ENCODE results near the gene SPOP. TPM values are rescaled to one million over a fixed set of nuclear protein-coding genes. Genes with fewer than 3 reads are reported as not detected.
A peak's percentile ranks its signal among the peaks of the same experiment; 100 is the strongest.
"Not testable (repeated sequence)": the region's sequence is repeated elsewhere in the genome, so short reads cannot be mapped to it uniquely, and the experiment has no call there.

The SPOP gene
- total RNA-seq, 1 donor from 2014 or later = 129 TPM

DNA sequence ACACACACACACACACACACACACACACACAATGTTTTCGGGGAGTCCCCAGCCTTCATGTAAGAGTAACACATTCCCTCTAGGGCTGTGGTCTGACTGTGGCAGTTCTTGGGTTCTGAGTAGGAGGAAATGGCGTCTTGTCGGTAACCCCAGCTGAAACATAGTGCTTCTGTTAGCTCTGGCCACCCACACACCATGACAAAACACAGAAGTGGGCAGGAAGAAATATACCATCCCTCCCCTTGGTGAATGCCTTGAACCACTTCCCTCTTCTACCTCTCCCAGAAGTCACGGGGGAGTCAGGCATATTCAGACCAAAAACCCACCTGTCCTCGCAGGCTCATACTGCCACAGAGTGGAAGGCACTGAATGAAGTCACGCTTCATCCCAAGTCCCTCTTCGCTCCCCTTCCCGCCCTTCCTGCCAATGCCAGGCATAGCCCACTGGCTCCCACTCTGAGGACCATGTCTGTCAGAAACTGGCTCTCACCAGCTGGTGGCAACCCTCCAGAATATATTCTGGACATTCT is 18.4 kb upstream of the SPOP start:
- DNase-seq (ENCODE audit: low spot score) = no peak

DNA sequence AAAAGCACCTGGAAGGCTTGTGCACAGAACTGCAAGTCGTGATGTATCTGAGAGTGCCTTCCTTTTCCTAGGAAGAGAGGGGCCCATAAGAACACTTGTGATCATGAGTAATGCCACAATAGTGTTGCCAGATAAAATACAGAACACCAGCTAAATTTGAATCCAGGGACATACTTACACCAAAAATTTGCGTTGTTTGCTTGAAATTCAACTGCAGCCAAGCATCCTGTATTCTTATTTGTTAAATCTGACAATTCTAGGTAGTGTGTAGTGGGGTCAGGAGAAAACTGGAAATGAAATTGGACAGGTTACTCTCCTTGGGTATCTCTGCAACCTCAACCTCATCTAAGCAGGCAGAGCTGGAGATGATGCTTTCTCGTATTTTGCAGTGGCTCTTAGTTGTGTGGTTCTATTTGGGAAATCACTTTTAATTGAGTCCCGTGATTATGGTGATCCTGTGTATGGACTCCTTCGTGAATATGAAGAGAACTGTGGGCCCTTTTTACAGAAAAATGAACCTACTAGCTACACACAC is 17.9 kb upstream of the SPOP start:
- DNase-seq (ENCODE audit: low spot score) = no peak

GRCh38 chr17:49694847-49695697 is 17.2 kb upstream of the SPOP start:
- peak; percentile 29 for DNase-seq (ENCODE audit: low spot score)

DNA sequence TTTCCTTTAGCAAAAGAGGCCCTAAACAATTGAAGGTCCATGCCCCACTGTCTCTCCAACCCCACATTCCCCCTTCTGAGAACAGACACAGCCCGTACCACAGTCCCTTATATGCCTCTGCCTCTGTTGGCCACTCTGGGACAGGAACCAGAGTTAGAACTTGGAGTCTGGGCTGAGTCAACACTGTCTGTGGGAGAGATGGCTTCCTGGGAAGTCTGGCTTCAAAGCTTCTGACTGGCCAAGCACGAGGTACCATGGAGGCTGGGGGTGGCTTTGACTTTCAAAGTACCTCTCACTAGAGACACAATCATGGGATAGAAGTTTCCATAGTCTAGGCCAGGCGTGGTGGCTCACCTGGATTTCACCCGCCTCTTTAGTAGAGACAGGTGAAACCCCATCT is 14.9 kb upstream of the SPOP start:
- no peak for DNase-seq (ENCODE audit: low spot score)

DNA sequence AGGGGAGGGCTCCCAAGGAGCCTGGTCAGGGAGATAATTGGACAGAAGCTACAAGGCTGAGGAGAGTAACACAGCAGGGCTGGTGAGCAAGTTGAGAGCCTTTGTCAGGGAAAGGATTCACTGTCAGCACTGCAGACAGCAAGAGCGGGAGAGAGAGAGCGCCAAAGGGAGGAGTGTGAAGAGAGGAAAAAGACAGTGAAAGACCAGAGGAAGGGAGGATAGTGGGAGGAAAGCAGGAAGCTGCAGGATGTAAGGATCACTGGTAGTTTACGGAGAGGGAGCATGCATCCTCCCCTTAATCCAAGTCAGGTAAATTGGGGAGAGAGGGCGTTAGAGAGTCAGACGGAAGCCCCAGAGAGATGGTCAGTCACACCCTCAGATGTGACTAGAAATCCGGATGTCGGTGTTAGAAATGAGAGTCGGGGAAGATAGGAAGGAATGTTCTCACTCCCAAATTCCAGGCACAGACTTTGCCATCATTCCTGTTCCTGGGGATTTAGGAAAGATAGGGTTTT is 13.8 kb upstream of the SPOP start:
- peak; percentile 62 for DNase-seq (ENCODE audit: low spot score)

- DNase-seq (ENCODE audit: low spot score) = peak; percentile 96
Measured at GRCh38 chr17:49691086-49691676, 13.3 kb upstream of the SPOP start.

DNA sequence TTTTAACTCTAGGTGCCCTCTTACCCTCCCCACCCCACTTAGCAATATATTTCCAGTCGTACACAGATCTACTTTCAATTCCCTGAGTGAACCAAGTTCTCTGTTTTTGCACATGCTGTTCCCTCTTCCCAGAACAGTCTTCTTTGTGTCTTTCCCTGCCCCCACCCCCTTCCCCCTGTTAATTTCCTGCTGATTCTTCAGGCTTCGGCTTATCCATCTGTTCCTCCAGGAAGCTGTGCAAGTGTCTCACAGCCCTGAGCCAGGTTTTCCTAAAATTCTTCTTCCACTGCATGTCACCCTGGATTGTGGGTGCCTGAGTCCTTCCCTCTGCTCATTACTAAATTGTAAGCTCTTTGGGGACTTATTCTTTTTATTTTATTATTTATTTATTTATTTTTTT is 12.4 kb upstream of the SPOP start:
- DNase-seq (ENCODE audit: low spot score) = no peak

DNA sequence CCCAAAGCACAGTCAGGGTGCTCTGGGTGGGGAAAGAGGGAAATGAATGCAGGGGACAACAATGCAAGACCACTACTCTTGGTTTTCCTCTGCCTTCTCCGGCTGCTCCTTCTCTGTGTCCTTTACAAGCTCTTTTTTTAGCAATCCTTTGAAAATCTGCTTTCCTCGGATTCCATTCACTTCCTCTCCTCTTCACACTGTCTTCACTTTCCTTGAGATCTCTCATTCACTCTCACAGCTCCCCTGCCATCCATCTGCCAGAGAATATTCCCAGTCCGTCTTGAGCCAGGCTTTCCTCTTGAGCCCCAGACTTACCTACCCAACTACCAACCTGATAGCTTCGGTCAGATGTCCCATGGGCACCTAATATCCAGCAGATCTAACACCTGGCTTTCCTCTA is 11.0 kb upstream of the SPOP start:
- no peak for DNase-seq (ENCODE audit: low spot score)

DNA sequence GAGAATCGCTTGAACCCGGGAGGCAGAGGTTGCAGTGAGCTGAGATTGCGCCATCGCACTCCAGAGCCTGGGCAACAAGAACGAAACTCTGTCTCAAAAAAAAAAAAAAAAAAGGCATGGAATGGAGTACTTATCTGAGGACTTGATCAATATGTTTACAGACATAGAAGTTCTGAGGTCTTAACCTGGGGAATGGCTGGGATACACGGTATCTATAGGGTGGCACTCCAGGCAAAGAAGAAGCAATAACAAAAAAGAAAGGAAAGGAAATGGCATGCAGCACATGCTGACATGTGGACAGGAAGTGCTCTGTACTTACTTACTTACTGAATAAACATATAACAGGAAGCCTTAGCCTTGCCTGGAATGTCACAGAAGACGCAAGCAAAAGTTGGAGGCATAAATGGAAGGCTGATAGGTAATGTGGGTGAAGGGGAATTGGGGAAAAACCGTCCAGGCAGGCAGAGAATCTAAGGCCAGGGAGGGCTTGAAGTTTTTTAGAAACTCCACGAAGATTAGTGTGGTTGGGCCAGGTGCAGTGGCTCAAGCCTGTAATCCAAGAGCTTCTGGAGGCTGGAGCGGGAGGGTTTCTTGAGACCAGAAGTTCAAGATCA is 10.1 kb upstream of the SPOP start:
- peak; percentile 51 for DNase-seq (ENCODE audit: low spot score)

DNA sequence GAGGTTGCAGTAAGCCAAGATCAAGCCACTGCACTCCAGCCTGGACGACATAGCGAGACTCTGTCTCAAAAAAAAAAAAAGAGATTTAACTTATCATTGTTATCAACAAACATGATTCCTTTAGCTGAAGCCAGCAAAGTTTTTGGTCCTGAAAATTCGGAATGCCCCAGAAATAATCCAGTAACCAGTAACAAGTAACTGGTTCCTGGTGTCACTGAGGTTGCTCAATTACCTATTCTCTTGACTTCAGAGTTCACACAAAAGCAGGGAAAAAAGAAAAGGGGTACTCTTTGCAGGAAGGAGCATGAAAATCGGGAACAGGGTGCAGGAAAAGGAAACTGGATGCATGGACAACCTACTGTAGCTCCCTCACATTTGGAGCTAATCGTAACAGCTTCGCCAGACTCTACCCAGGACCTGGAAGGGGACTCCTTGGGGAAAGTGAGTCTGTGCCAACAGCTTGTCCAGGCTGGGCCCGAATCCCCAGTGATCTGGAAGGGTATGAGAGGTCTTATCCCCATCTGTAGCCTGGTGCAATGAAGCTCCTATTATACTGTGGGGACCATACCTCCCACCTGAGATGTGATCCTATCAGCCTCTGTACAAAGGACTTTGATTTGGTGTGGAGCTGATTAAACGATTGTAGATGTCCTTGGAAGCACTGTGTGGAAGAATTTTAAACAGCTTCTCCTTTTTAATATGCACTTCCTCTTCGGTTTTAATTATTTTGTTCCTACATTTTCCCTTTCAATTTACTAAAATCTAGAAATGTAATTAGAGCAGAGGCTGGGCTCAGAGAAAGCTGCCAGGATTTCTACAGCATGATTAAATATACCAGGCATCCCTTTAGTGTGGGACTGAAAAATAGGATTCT is 3.4 kb upstream of the SPOP start:
- DNase-seq (ENCODE audit: low spot score) = no peak

DNA sequence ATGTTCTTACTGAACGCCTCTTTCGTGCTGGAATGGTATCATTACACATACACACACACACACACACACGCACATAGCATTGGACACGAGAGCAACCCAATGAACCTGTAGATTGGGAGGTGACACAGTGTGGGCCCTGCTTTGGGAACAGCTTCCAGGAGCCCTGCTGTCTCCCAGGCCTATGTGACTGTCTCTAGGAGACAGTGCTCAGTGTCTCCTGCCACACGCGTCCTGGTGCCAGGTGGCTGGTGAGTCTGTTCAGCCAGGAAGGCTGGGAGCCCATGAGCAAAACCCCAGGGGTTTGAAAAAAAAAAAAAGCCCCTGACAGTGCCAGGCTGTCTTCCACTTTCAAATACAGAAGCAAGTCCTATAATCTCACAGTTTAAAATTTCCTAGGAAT is 2.4 kb upstream of the SPOP start:
- DNase-seq (ENCODE audit: low spot score) = no peak

- DNase-seq (ENCODE audit: low spot score) = peak; percentile 98
Measured at GRCh38 chr17:49677134-49677932, 564 bp downstream of the SPOP start.

DNA sequence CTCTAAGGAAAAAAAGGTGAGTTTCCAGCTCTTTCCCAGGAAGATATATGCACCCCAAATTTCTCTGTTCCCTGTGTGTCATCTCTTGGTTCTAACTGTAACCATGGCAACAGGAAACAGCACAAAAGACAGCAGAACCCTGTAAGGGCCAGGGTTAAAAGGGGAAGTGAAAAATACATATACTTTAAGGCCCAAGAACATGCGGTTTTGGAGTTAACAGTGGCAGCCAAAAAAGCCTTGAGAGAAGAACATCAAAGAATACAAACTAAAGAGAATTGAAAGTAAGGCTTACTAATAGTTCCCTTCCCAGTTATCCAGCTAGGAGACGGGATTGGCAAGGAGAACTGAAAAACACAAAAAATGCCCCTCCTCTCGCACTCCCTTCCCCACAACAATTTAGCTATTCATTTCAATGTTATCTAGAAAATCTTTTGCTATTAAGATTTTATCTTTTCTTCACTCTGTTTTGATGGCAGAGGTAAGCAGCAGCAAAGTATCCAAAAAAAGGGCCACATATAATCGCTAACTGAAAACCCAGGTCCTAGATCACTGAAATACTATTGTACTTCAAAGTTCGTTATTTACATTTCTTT is 1.5 kb downstream of the SPOP start:
- peak; percentile 57 for DNase-seq (ENCODE audit: low spot score)

DNA sequence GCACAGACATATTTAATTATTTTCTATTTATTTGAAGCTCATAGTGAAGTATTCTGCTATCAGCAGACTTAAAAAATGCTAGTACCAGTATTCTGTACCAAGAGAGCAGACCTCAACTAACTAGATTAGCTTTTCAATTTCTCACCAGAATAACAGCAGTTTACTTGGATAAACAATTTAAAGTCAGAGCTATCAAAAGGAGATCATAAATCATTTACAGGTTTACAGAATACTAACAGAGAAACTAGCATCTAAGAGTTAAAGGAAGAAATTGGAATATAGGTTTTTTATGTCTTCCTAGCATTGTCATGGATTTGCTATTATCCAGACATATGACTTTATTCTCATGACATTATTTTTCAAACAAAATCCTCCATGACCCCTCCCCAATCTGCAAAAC is 3.4 kb downstream of the SPOP start:
- DNase-seq (ENCODE audit: low spot score) = no peak

- DNase-seq (ENCODE audit: low spot score) = not testable (repeated sequence)
Measured at GRCh38 chr17:49673679-49674078, 4.2 kb downstream of the SPOP start.

GRCh38 chr17:49670641-49671040 is 7.3 kb downstream of the SPOP start:
- no peak for DNase-seq (ENCODE audit: low spot score)

- no peak for DNase-seq (ENCODE audit: low spot score)
Measured at GRCh38 chr17:49670002-49670401, 7.9 kb downstream of the SPOP start.

- no peak for DNase-seq (ENCODE audit: low spot score)
Measured at GRCh38 chr17:49667854-49668253, 10.0 kb downstream of the SPOP start.

DNA sequence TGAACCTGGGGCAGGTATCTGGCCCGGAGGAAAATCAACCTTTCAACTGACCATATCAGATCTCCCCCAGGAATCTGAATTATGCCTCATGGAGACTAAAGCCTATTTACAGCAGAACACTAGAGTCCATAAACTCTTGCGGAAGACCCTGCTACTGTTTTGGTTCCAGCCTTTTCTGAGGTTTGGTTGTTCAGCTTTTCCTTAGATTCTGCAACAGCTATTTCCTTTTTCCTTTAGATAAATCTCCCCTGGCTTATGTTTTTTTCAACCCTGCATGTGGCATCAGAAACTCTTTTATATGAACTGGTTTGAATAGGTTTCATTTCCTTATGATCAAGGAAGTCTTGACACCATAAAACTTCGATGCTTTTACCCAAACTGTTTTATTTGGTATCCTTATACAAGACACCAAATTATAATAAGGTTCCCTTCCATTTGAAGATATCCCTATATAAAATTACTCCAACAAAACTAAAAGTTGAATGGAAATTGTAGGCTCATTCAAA is 13.1 kb downstream of the SPOP start:
- DNase-seq (ENCODE audit: low spot score) = no peak

All from umbilical cord (tissue), 2 donors.